Kidney epithelial cell (primary cell): ENCODE measurements around the gene ZFAND2A. TPM values are rescaled to one million over a fixed set of nuclear protein-coding genes. Genes with fewer than 3 reads are reported as not detected.
"Not testable (repeated sequence)": the region's sequence is repeated elsewhere in the genome, so short reads cannot be mapped to it uniquely, and the experiment has no call there.

Experiments used
- DNase-seq: peaks from one replicate; pipeline ENCODE4 v3.0.0-alpha.2; 2010; ENCODE audit warnings: low read depth
- H3K27me3 ChIP-seq: 2 replicates; pipeline ENCODE4 v1.6.0; 2011; ENCODE audit warnings: low read length; ENCODE audit not compliant: control insufficient read depth, insufficient read depth
- H3K36me3 ChIP-seq: 2 replicates; pipeline ENCODE4 v1.5.1; 2011; ENCODE audit warnings: low read length; ENCODE audit not compliant: control insufficient read depth, insufficient read depth
- H3K4me3 ChIP-seq: 2 replicates; pipeline ENCODE4 v1.5.1; 2011; ENCODE audit warnings: low read depth, mild to moderate bottlenecking, control low read depth, low read length
- CTCF ChIP-seq: IDR thresholded peaks from 2 replicates; pipeline ENCODE4 v1.5.1; 2011; ENCODE audit warnings: mild to moderate bottlenecking, moderate library complexity, low read length, control low read depth, inconsistent platforms; ENCODE audit not compliant: insufficient read depth, poor library complexity, severe bottlenecking
- total RNA-seq: library from RNA; depleted of rRNA; stranded (reverse); fragments of >200 nt; gene quantifications from 2 replicates; pipeline ENCODE4 v1.2.3, GENCODE V29; 2015

ZFAND2A gene
- total RNA-seq, 1 donor from 2014 or later: 28.0 TPM

GRCh38 chr7:1120791-1121190, 39.2 kb downstream of the ZFAND2A start:
- TF ChIP-seq CTCF: no peak
- Histone ChIP-seq H3K27me3 (no peaks in the 10 kb centered on the region), H3K4me3 (no peak overlapping the region), H3K36me3 (no peaks in the 10 kb centered on the region)
- DNase-seq: no peak

GRCh38 chr7:1119201-1119600, 40.8 kb downstream of the ZFAND2A start:
- H3K36me3 ChIP-seq: no peaks in the 10 kb centered on the region
- DNase-seq: no peak

GRCh38 chr7:1117321-1117928, 42.6 kb downstream of the ZFAND2A start:
- TF ChIP-seq CTCF: no peak
- Histone ChIP-seq H3K36me3 (no peaks in the 10 kb centered on the region), H3K4me3 (no peak overlapping the region), H3K27me3 (no peaks in the 10 kb centered on the region)
- no peak for DNase-seq

More at GRCh38 chr7:1119201-1119600, 40.8 kb downstream of the ZFAND2A start:
- no peak for TF ChIP-seq CTCF
- Histone ChIP-seq H3K27me3 (no peaks in the 10 kb centered on the region), H3K4me3 (no peak overlapping the region)

- not testable (repeated sequence) for H3K27me3 ChIP-seq, H3K4me3 ChIP-seq, H3K36me3 ChIP-seq, DNase-seq
Observed at GRCh38 chr7:1116383-1117008, 43.5 kb downstream of the ZFAND2A start.

- H3K36me3 ChIP-seq, DNase-seq, H3K27me3 ChIP-seq, H3K4me3 ChIP-seq: not testable (repeated sequence)
Observed at GRCh38 chr7:1115171-1116045, 44.6 kb downstream of the ZFAND2A start.

GRCh38 chr7:1114505-1114904, 45.5 kb downstream of the ZFAND2A start:
- Histone ChIP-seq H3K27me3 (no peaks in the 10 kb centered on the region), H3K4me3 (no peak overlapping the region), H3K36me3 (no peaks in the 10 kb centered on the region)
- DNase-seq: no peak
- no peak for TF ChIP-seq CTCF
